HG02981 (cell line): Measurements from ENCODE around the gene PKP2.

Experiments used
- ATAC-seq: cut with Tn5 transposase; IDR thresholded peaks from one replicate; pipeline ENCODE4 v1.9.1; 2021; ENCODE audit warnings: mild to moderate bottlenecking, moderate library complexity; ENCODE audit not compliant: unreplicated experiment

PKP2 gene

GRCh38 chr12:32819424-32819823 lies 77.2 kb downstream of the PKP2 start:
- no peak for ATAC-seq

- no peak for ATAC-seq
Measured at GRCh38 chr12:32811686-32812392, 84.7 kb downstream of the PKP2 start.

- ATAC-seq = no peak
Measured at GRCh38 chr12:32809846-32810245, 86.7 kb downstream of the PKP2 start.

GRCh38 chr12:32809196-32809595 lies 87.4 kb downstream of the PKP2 start:
- no peak for ATAC-seq

GRCh38 chr12:32804301-32804700 lies 92.3 kb downstream of the PKP2 start:
- ATAC-seq = no peak

GRCh38 chr12:32801269-32801980 lies 95.2 kb downstream of the PKP2 start:
- ATAC-seq = no peak

- ATAC-seq = no peak
Measured at GRCh38 chr12:32794281-32794680, 102.3 kb downstream of the PKP2 start.

- no peak for ATAC-seq
Measured at GRCh38 chr12:32789916-32790315, 106.7 kb downstream of the PKP2 start.

GRCh38 chr12:32789446-32789845 lies 107.1 kb downstream of the PKP2 start:
- no peak for ATAC-seq

- ATAC-seq = no peak
Measured at GRCh38 chr12:32788405-32788804, 108.2 kb downstream of the PKP2 start.

GRCh38 chr12:32785557-32785956 lies 111.0 kb downstream of the PKP2 start:
- ATAC-seq = no peak

GRCh38 chr12:32783029-32783428 lies 113.5 kb downstream of the PKP2 start:
- ATAC-seq = no peak

- ATAC-seq = no peak
Measured at GRCh38 chr12:32780071-32780470, 116.5 kb downstream of the PKP2 start.

- ATAC-seq = no peak
Measured at GRCh38 chr12:32777691-32778175, 118.8 kb downstream of the PKP2 start.

GRCh38 chr12:32777159-32777558 lies 119.4 kb downstream of the PKP2 start:
- ATAC-seq = no peak

GRCh38 chr12:32776258-32776657 lies 120.3 kb downstream of the PKP2 start:
- no peak for ATAC-seq

- ATAC-seq = no peak
Measured at GRCh38 chr12:32773691-32774090, 122.9 kb downstream of the PKP2 start.

- ATAC-seq = no peak
Measured at GRCh38 chr12:32770141-32770540, 126.4 kb downstream of the PKP2 start.

GRCh38 chr12:32768518-32768917 lies 128.1 kb downstream of the PKP2 start:
- ATAC-seq = no peak

- ATAC-seq = no peak
Measured at GRCh38 chr12:32765906-32766305, 130.7 kb downstream of the PKP2 start.

GRCh38 chr12:32761716-32762115 lies 134.9 kb downstream of the PKP2 start:
- ATAC-seq = peak; percentile 61

GRCh38 chr12:32757157-32757556 lies 139.4 kb downstream of the PKP2 start:
- no peak for ATAC-seq
